Gastroesophageal sphincter (tissue), 4 donors: Measurements from ENCODE around the gene MC1R. TPM values are rescaled to one million over a fixed set of nuclear protein-coding genes. Genes with fewer than 3 reads are reported as not detected.
A peak's percentile ranks its signal among the peaks of the same experiment; 100 is the strongest.

ENCODE experiments used
- ATAC-seq: fragments of 150-250 bp; one replicate; pipeline ENCODE4 v1.9.1; 2016; ENCODE audit warnings: mild to moderate bottlenecking, moderate library complexity
- H3K27ac ChIP-seq, 4 donors: fragments of 200-600 bp; sonication (generic) in 3 of 4; 1 replicate in 3 of 4; 2 replicates in 1 of 4; pipeline ENCODE4 v1.5.1; 2016 to 2019
- H3K27me3 ChIP-seq: fragments of 200-600 bp; sonication (generic); one replicate; pipeline ENCODE4 v1.5.1; 2019
- H3K36me3 ChIP-seq, 2 donors: fragments of 200-600 bp; sonication (generic); one replicate each; pipeline ENCODE4 v1.5.1; 2019; ENCODE audit warnings: control low read depth in 1 of 2
- H3K4me1 ChIP-seq, 3 donors: fragments of 200-600 bp; sonication (generic); 1 replicate in 2 of 3; 2 replicates in 1 of 3; pipeline ENCODE4 v1.5.1; 2016 to 2019; ENCODE audit warnings: control low read depth in 2 of 3
- H3K4me3 ChIP-seq, 2 donors: fragments of 200-600 bp; sonication (generic); one replicate each; pipeline ENCODE4 v1.5.1; 2019; ENCODE audit warnings: mild to moderate bottlenecking in 1 of 2, moderate library complexity in 1 of 2
- H3K9me3 ChIP-seq, 3 donors: fragments of 200-600 bp; sonication (generic); one replicate each; pipeline ENCODE4 v1.5.1; 2017 to 2019; ENCODE audit warnings: control low read depth in 2 of 3
- EP300 ChIP-seq: sonication (generic); formaldehyde crosslinking; IDR thresholded peaks from one replicate; pipeline ENCODE4 v1.6.1; 2017; ENCODE audit warnings: antibody characterized with exemption, mild to moderate bottlenecking
- POLR2A ChIP-seq, 2 donors: fragments of 450-650 bp; IDR thresholded peaks; one replicate each; pipeline ENCODE4 v1.6.1; 2017; ENCODE audit warnings: antibody characterized with exemption in 2 of 2, mild to moderate bottlenecking in 2 of 2, moderate library complexity in 1 of 2
- POLR2AphosphoS5 ChIP-seq: sonication (generic); formaldehyde crosslinking; IDR thresholded peaks from one replicate; pipeline ENCODE4 v1.6.1; 2017; ENCODE audit warnings: antibody characterized with exemption
- WGBS, 2 donors: methylation state at CpG; one replicate each; pipeline ENCODE4 v1.1.5; 2018; ENCODE audit warnings: low coverage in 1 of 2; 5-methylcytosine and 5-hydroxymethylcytosine counted together
- total RNA-seq, 4 donors: library from RNA; depleted of rRNA; stranded (reverse); fragments of >200 nt; gene quantifications; one replicate each; pipeline ENCODE4 v1.1.0, GENCODE V29; 2016
- TF ChIP-seq, protein P1 (sequence below), 4 experiments: fragments of 200-600 bp in 2 of 4; fragments of 450-650 bp in 2 of 4; sonication (generic) in 1 of 4; IDR thresholded peaks; one replicate each; pipeline ENCODE4 v1.5.1; 2017 to 2019; ENCODE audit warnings: antibody characterized with exemption in 4 of 4, mild to moderate bottlenecking in 2 of 4, moderate library complexity in 2 of 4

Gene MC1R
- total RNA-seq, 4 donors from 2014 or later: 1.0 to 7.3 (median 3.6) TPM

DNA sequence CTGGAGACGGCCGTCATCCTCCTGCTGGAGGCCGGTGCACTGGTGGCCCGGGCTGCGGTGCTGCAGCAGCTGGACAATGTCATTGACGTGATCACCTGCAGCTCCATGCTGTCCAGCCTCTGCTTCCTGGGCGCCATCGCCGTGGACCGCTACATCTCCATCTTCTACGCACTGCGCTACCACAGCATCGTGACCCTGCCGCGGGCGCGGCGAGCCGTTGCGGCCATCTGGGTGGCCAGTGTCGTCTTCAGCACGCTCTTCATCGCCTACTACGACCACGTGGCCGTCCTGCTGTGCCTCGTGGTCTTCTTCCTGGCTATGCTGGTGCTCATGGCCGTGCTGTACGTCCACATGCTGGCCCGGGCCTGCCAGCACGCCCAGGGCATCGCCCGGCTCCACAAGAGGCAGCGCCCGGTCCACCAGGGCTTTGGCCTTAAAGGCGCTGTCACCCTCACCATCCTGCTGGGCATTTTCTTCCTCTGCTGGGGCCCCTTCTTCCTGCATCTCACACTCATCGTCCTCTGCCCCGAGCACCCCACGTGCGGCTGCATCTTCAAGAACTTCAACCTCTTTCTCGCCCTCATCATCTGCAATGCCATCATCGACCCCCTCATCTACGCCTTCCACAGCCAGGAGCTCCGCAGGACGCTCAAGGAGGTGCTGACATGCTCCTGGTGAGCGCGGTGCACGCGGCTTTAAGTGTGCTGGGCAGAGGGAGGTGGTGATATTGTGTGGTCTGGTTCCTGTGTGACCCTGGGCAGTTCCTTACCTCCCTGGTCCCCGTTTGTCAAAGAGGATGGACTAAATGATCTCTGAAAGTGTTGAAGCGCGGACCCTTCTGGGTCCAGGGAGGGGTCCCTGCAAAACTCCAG is 1.1 kb downstream of the MC1R start:
- 91 to 96% methylated on average over 5 to 23 of the region's 52 CpGs for WGBS, 2 donors
- H3K9me3 ChIP-seq: no peaks in the 10 kb centered on the region
- peaks cover 68% of the 10 kb centered on the region for H3K27me3 ChIP-seq
- no peaks in the 10 kb centered on the region for H3K36me3 ChIP-seq
- TF ChIP-seq EP300 (no peak), POLR2A (IDR thresholded peaks at IDR 0.05) (no peak), POLR2AphosphoS5 (no peak)
- TF ChIP-seq, protein P1, sequence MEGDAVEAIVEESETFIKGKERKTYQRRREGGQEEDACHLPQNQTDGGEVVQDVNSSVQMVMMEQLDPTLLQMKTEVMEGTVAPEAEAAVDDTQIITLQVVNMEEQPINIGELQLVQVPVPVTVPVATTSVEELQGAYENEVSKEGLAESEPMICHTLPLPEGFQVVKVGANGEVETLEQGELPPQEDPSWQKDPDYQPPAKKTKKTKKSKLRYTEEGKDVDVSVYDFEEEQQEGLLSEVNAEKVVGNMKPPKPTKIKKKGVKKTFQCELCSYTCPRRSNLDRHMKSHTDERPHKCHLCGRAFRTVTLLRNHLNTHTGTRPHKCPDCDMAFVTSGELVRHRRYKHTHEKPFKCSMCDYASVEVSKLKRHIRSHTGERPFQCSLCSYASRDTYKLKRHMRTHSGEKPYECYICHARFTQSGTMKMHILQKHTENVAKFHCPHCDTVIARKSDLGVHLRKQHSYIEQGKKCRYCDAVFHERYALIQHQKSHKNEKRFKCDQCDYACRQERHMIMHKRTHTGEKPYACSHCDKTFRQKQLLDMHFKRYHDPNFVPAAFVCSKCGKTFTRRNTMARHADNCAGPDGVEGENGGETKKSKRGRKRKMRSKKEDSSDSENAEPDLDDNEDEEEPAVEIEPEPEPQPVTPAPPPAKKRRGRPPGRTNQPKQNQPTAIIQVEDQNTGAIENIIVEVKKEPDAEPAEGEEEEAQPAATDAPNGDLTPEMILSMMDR (IDR thresholded peaks at IDR 0.05): no peak
- no peak overlapping the region for H3K4me3 ChIP-seq
- ATAC-seq: no peak
- no peak overlapping the region for H3K27ac ChIP-seq
- peaks cover 0 to 62% (median 39%) of the 10 kb centered on the region in 3 donors for H3K4me1 ChIP-seq

DNA sequence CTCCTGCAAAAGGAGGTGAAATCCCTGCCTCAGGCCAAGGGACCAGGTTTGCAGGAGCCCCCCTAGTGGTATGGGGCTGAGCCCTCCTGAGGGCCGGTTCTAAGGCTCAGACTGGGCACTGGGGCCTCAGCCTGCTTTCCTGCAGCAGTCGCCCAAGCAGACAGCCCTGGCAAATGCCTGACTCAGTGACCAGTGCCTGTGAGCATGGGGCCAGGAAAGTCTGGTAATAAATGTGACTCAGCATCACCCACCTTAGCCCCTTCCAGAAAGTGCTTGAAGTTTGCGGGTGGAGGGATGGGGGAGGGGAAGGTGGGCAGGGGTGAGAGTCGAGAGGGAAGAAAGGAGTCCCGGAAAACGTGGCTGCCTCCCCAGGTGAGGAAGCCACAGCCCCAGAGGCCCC is 2.1 kb downstream of the MC1R start:
- peaks cover 77% of the 10 kb centered on the region for H3K27me3 ChIP-seq
- no peaks in the 10 kb centered on the region for H3K9me3 ChIP-seq
- H3K27ac ChIP-seq: peak overlapping the region in 1 of 4 donors; percentile 84
- 46% methylated on average over 3 of the region's 6 CpGs; no CpG with 5 or more reads in 1 of the 2 donors for WGBS, 2 donors
- no peak for TF ChIP-seq POLR2A (IDR thresholded peaks at IDR 0.05)
- TF ChIP-seq EP300: no peak
- TF ChIP-seq POLR2AphosphoS5: no peak
- TF ChIP-seq, protein P1 (IDR thresholded peaks at IDR 0.05): no peak
- H3K36me3 ChIP-seq: no peaks in the 10 kb centered on the region
- no peak overlapping the region for H3K4me3 ChIP-seq
- peaks cover 0 to 69% (median 39%) of the 10 kb centered on the region in 3 donors for H3K4me1 ChIP-seq
- no peak for ATAC-seq

DNA sequence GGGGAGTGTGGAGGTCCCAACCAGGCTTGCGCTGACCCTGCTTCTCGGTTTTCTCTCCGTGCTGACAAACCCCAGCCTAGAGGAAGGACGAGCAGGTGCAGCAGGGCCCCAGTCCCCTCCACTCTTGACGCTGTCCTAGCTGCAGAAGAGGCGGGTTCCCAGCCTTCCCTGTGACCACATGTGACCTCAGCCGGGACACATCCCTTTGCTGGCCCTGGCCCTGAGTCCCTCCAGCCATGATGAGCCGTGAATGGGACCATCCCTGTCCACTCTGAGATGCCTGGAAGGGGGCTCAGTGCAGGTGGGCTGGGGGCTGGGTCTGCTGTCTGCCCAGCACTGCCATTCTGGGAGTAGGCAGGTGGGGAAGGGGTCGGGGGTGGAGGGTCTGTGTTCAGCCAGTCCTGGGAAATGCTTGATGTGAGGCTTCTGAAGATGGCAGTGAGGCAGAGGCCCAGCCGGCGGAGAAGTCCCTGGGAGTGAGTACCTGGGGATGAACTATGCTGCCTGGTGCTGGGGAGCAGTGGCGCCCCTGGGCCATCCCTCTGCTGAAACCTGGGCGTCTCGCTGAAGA is 2.6 kb downstream of the MC1R start:
- no peak for TF ChIP-seq EP300
- TF ChIP-seq POLR2AphosphoS5: no peak
- TF ChIP-seq, protein P1 (IDR thresholded peaks at IDR 0.05): no peak
- no peak for TF ChIP-seq POLR2A (IDR thresholded peaks at IDR 0.05)
- ATAC-seq: no peak
- no peaks in the 10 kb centered on the region for H3K9me3 ChIP-seq
- H3K36me3 ChIP-seq: no peaks in the 10 kb centered on the region
- H3K4me1 ChIP-seq: peaks cover 0 to 74% (median 44%) of the 10 kb centered on the region in 3 donors
- 30% methylated on average over 2 of the region's 14 CpGs; no CpG with 5 or more reads in 1 of the 2 donors for WGBS, 2 donors
- peak overlapping the region in 3 of 4 donors; percentile 76 to 87 (median 84) for H3K27ac ChIP-seq
- peaks cover 82% of the 10 kb centered on the region for H3K27me3 ChIP-seq
- no peak overlapping the region for H3K4me3 ChIP-seq

DNA sequence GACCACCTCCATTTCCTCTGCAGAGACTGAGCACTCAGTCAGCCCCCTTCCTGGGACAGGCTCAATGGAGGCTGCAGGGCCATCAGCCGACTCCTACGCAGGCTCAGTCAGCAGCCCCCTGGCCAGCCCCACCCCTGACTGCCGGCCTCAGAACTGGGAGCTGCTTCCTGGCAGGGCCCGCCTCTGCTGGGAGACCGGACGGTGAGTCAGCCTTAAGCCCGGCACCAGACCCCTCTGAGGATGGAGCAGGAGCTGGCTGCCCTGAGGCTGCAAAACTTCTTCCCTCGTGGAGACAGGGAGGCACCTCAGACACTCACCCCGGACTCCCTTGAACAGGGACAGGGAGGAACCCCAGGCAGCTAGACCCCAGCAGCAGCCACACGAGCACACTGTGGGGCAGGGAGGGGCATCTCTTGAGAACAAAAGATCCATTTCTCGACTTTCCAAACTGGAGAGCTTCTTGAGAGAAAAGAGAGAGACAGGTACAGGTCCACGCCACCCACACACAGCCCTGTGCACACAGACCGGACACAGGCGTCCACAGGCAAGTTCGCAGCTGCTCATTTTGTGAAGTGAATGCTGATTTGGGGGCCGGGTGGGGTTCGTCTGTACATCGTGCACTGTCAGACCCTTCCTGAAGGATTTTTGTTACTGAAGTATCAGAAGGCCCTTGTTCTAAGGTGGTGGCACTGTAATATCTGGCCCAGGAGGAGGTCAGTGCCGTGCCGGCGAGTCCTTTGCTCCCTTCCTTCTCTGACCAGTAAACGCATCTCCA is 3.2 kb downstream of the MC1R start:
- ATAC-seq: peak; percentile 60
- H3K4me3 ChIP-seq: peak overlapping the region; percentile 40 to 59
- H3K27ac ChIP-seq: peak overlapping the region in 3 of 4 donors; percentile 76 to 87 (median 84)
- peak; percentile 76 for TF ChIP-seq POLR2AphosphoS5
- no peak for TF ChIP-seq POLR2A (IDR thresholded peaks at IDR 0.05)
- H3K4me1 ChIP-seq: peaks cover 0 to 80% (median 46%) of the 10 kb centered on the region in 3 donors
- 0% methylated on average over 9 of the region's 22 CpGs; no CpG with 5 or more reads in 1 of the 2 donors for WGBS, 2 donors
- H3K36me3 ChIP-seq: no peaks in the 10 kb centered on the region
- H3K9me3 ChIP-seq: no peaks in the 10 kb centered on the region
- peaks cover 89% of the 10 kb centered on the region for H3K27me3 ChIP-seq

DNA sequence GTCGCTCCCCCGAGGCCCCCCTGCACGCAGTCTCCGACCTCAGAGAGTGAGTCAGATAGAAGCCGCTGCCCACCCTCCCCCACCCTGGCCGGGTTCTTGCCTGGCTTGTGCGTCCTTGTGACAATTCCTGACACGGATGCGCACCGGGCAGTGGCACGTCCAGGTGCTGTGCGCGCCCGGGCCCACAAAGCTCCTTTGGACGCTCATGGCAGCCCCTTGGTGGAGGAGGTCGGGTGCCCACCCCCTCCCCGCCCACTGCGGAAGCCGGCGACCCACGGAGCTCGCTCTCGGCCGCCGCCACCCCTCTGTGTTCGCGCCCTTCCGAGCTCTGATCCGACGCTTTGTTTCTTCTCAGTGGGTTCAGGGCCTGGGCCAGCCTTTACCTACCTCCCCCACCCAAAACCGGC is 3.8 kb downstream of the MC1R start:
- peak in 1 of 2 donors; percentile 10 for TF ChIP-seq POLR2A (IDR thresholded peaks at IDR 0.05)
- TF ChIP-seq EP300: no peak
- Histone ChIP-seq H3K4me3 (peak overlapping the region; percentile 40 to 59), H3K27me3 (peaks cover 95% of the 10 kb centered on the region), H3K4me1 (peaks cover 0 to 78% (median 43%) of the 10 kb centered on the region in 3 donors), H3K36me3 (no peaks in the 10 kb centered on the region), H3K27ac (peak overlapping the region; percentile 10 to 87 (median 80)), H3K9me3 (no peaks in the 10 kb centered on the region)
- 0% methylated on average over 1 of the region's 31 CpGs; no CpG with 5 or more reads in 1 of the 2 donors for WGBS, 2 donors
- ATAC-seq: peak; percentile 37
